HFF-Myc (cell line): ENCODE data around the gene XPO4.
"Not testable (repeated sequence)": the region's sequence is repeated elsewhere in the genome, so short reads cannot be mapped to it uniquely, and the experiment has no call there.

Experiments
- DNase-seq: peaks from one replicate; pipeline ENCODE4 v3.0.0-alpha.2; 2011; ENCODE audit warnings: low read depth; ENCODE audit errors: extremely low read depth
- H3K4me3 ChIP-seq: replicated peaks from 2 replicates; pipeline ENCODE4 v1.5.1; 2011; ENCODE audit warnings: low read depth, mild to moderate bottlenecking, control low read depth, low read length
- TF ChIP-seq, protein P1 (sequence below): IDR thresholded peaks from 2 replicates; pipeline ENCODE4 v1.5.1; 2012; ENCODE audit warnings: mild to moderate bottlenecking, low read depth, low read length, control low read depth; ENCODE audit errors: missing control alignments

Gene XPO4

DNA sequence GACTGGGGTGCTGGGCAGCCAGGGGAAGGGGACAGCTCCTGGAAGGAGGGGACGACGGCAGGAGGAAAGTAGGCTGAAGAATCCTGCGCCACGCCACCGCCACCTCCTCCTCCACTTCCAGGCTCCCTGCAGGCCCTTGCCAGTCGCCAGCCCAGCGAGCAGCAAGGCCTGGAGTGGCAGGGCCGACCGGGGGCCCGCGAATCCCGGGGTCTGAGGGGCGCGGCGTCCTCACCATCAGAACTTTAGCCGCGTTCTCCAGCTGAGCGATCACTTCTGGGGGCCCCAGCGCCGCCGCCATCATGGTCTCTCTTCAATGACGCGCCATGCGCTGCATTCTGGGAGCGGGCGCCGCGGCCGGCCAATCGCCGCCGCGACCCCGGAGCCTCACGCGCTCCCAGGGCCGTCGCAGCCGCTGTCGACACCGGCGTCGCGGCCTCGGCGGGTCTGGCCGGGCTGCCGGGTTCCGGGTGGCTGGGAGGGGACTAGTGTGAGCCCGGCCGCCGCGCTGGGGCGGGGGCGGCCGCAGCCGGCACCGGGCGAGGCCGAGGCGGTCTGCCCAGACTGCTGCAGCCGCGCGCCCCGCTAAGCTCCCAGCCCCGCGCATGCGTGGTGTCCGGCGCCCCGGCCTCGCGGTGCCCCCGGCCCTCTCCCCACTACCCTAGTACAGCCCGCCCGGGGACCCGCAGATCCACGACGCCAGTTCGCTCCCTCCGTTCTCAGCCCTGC is at the start of gene XPO4:
Gene XPO4, minus strand, starts transcription at position 309 of the 726 bp plus-strand sequence. Its CDS starts 8 bp downstream, at position 301.
- no peak for DNase-seq
- TF ChIP-seq, protein P1, sequence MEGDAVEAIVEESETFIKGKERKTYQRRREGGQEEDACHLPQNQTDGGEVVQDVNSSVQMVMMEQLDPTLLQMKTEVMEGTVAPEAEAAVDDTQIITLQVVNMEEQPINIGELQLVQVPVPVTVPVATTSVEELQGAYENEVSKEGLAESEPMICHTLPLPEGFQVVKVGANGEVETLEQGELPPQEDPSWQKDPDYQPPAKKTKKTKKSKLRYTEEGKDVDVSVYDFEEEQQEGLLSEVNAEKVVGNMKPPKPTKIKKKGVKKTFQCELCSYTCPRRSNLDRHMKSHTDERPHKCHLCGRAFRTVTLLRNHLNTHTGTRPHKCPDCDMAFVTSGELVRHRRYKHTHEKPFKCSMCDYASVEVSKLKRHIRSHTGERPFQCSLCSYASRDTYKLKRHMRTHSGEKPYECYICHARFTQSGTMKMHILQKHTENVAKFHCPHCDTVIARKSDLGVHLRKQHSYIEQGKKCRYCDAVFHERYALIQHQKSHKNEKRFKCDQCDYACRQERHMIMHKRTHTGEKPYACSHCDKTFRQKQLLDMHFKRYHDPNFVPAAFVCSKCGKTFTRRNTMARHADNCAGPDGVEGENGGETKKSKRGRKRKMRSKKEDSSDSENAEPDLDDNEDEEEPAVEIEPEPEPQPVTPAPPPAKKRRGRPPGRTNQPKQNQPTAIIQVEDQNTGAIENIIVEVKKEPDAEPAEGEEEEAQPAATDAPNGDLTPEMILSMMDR, result no peak
- peak within 1 kb of the TSS; percentile 82 for H3K4me3 ChIP-seq

DNA sequence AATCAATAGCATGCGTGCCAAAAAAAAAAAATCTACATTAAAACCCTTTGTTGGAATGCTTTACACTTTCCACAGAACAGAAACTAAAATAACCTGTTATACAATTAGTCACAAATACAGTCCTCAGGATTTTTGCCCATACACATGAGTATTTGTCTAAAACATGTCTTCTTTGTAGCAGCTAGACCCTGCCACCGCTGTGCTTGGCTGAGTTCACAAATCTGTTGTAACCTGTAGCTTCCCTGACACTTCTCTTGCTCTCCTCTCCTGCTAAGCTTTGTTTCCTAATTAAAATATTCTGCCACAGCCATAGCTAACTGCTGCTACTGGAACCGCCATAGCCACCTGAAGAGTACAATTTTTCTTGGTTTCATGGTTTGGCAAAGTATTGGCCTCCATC is 45.5 kb upstream of the XPO4 start:
- not testable (repeated sequence) for DNase-seq, H3K4me3 ChIP-seq

DNA sequence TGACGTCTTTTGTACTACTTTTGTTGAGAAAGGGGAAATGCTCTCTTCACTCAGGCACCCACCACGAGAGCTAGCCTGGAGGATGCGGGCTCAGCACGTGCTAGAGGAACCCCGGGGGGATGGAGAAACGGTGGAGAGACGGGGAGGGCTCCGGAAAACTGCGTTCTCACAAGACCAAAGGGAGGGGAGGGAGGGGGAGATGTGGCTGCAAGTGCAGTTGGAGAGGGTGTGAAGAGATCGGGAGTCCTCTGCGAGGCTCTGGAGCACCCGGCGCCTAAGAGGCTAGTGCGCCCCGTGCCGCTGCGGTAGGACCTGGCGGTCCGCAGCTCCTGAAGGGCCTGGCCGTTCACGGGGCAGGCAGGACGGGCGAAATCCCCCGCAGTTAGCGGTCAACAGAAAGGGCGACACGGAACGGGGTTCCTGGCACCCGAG is 43.4 kb upstream of the XPO4 start:
- no peak overlapping the region for H3K4me3 ChIP-seq
- TF ChIP-seq, protein P1, result no peak
- DNase-seq, result no peak

DNA sequence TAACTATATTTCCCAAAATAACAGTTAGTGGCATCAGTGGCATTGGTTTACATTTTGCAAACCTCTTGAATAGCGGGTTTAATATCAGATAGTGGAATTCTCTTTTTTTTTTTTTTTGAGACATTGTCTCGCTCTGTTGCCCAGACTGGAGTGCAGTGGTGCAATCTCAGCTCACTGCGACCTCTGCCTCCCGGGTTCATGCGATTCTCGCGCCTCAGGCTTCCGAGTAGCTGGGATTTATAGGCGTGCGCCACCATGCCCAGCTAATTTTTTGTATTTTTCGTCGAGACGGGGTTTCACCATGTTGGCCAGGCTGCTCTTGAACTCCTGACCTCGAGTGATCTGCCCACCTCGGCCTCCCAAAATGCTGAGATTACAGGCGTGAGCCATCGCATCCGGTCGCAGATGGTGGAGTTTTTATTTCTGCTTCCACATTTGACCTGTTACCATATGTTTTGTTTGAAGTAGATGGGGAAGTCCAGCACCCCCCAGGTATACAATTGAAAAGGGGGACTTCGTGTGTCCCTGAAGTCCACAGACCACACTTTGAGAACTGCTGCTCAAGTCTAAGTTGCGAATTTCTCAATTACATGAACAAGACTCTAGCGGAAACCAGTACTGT is 40.5 kb upstream of the XPO4 start:
- DNase-seq, result no peak
- H3K4me3 ChIP-seq, result no peak overlapping the region
- TF ChIP-seq, protein P1, result no peak

DNA sequence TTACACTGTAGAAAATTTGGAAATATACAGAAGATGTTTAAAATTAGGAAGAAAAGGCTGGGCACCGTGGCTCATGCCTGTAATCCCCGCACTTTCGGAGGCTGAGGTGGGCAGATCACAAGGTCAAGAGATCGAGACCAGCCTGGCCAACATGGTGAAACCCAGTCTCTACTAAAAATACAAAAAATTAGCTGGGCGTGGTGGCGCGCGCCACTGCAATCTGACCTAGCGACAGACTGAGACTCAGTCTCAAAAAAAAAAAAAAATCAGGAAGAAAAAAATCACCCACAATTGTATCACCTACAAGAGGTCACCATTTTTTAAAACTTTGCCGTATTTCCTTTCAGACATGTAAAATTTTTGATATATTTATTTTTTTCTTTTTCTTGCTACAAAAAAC is 38.0 kb upstream of the XPO4 start:
- H3K4me3 ChIP-seq, DNase-seq: not testable (repeated sequence)

DNA sequence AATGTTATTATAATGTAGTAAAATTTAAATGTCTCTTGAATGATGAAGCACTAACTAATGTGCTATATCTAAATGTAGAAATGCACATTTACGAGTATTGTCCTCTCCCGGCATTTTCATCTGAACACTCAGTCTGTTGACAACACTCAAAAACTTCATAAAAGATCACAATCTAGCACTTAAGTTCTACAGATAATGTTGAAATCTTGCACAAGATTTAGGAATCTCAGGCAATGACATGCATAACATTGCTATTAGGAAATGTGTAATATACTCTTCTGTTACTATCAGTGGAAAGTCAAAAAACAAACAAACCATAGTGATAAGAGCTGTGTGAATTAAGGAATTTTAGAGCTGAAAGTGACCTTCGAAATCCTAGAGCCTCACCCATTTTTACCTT is 37.5 kb upstream of the XPO4 start:
- H3K4me3 ChIP-seq, result no peak overlapping the region
- no peak for DNase-seq
- TF ChIP-seq, protein P1, result no peak

DNA sequence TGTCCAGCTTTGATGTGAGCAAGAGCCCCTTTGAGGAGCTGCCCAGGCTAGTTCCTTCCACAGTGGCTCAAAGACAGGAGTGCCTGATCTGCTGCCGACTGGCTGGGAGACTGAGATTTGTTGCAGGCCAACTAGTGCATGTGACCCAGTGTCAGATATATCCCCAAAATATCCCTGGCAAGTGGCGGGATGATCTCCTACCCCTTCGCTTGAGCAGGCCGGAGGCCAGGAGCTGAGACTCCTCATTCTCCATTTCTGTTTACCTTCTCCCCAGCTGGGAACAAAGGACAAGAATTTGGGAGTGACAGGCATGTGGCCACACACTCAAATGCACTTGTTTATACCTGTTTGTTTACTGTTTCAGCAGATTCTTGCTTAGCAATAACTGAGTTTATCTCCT is 37.1 kb upstream of the XPO4 start:
- TF ChIP-seq, protein P1, result no peak
- DNase-seq, result no peak
- H3K4me3 ChIP-seq, result no peak overlapping the region

DNA sequence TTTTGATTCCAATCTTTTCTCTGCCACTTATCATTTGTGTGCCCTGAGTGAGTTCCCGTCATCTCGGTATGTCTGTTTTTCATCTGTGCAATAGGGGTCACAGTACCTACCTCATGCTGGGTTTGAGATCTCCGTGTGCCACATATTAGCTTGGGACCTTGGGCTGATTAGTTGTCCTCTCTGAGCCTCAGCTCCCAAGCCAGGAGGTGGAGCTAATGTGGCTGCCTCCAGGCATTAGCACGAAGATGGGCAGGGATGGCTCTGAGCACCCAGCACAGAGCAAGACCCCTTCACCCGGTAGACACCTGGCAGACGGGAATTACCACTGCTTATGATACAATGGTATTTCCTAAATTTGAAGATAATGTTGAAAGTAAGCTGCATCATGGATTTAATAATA is 35.8 kb upstream of the XPO4 start:
- TF ChIP-seq, protein P1, result no peak
- H3K4me3 ChIP-seq, result no peak overlapping the region
- no peak for DNase-seq
